ENCODE data around the gene TNFSF10.
"Not testable (repeated sequence)": the region's sequence is repeated elsewhere in the genome, so short reads cannot be mapped to it uniquely, and the experiment has no call there.

TNFSF10 gene

GRCh38 chr3:172544404-172544803 is 21.2 kb upstream of the TNFSF10 start:
- DNase-seq (ENCODE audit: low read depth in 1 of 2, low spot score in 1 of 2), result no peak

- DNase-seq (ENCODE audit: low read depth in 1 of 2, low spot score in 1 of 2), result no peak
Measured at GRCh38 chr3:172543884-172544283, 20.7 kb upstream of the TNFSF10 start.

- no peak for DNase-seq (ENCODE audit: low read depth in 1 of 2, low spot score in 1 of 2)
Measured at GRCh38 chr3:172543419-172543818, 20.2 kb upstream of the TNFSF10 start.

GRCh38 chr3:172542999-172543398 is 19.8 kb upstream of the TNFSF10 start:
- DNase-seq (ENCODE audit: low read depth in 1 of 2, low spot score in 1 of 2), result no peak

GRCh38 chr3:172541945-172542488 is 18.8 kb upstream of the TNFSF10 start:
- no peak for DNase-seq (ENCODE audit: low read depth in 1 of 2, low spot score in 1 of 2)

GRCh38 chr3:172540049-172540448 is 16.8 kb upstream of the TNFSF10 start:
- DNase-seq (ENCODE audit: low read depth in 1 of 2, low spot score in 1 of 2), result no peak

- no peak for DNase-seq (ENCODE audit: low read depth in 1 of 2, low spot score in 1 of 2)
Measured at GRCh38 chr3:172539273-172539672, 16.0 kb upstream of the TNFSF10 start.

- DNase-seq (ENCODE audit: low read depth in 1 of 2, low spot score in 1 of 2), result no peak
Measured at GRCh38 chr3:172538368-172539151, 15.3 kb upstream of the TNFSF10 start.

GRCh38 chr3:172537507-172538158 is 14.4 kb upstream of the TNFSF10 start:
- DNase-seq (ENCODE audit: low read depth in 1 of 2, low spot score in 1 of 2), result no peak

GRCh38 chr3:172536993-172537419 is 13.8 kb upstream of the TNFSF10 start:
- no peak for DNase-seq (ENCODE audit: low read depth in 1 of 2, low spot score in 1 of 2)

GRCh38 chr3:172536505-172536904 is 13.3 kb upstream of the TNFSF10 start:
- no peak for DNase-seq (ENCODE audit: low read depth in 1 of 2, low spot score in 1 of 2)

GRCh38 chr3:172530566-172530965 is 7.3 kb upstream of the TNFSF10 start:
- no peak for DNase-seq (ENCODE audit: low read depth in 1 of 2, low spot score in 1 of 2)

- no peak for DNase-seq (ENCODE audit: low read depth in 1 of 2, low spot score in 1 of 2)
Measured at GRCh38 chr3:172530101-172530561, 6.9 kb upstream of the TNFSF10 start.

GRCh38 chr3:172528677-172529076 is 5.4 kb upstream of the TNFSF10 start:
- no peak for DNase-seq (ENCODE audit: low read depth in 1 of 2, low spot score in 1 of 2)

GRCh38 chr3:172527306-172527705 is 4.1 kb upstream of the TNFSF10 start:
- DNase-seq (ENCODE audit: low read depth in 1 of 2, low spot score in 1 of 2), result no peak

- DNase-seq (ENCODE audit: low read depth in 1 of 2, low spot score in 1 of 2), result no peak
Measured at GRCh38 chr3:172525116-172525613, 1.9 kb upstream of the TNFSF10 start.

GRCh38 chr3:172524611-172525010 is 1.4 kb upstream of the TNFSF10 start:
- no peak for DNase-seq (ENCODE audit: low read depth in 1 of 2, low spot score in 1 of 2)

GRCh38 chr3:172521837-172522726 is 1.1 kb downstream of the TNFSF10 start:
- not testable (repeated sequence) for DNase-seq (ENCODE audit: low read depth in 1 of 2, low spot score in 1 of 2)

GRCh38 chr3:172520301-172520831 is 2.9 kb downstream of the TNFSF10 start:
- no peak for DNase-seq (ENCODE audit: low read depth in 1 of 2, low spot score in 1 of 2)

- no peak for DNase-seq (ENCODE audit: low read depth in 1 of 2, low spot score in 1 of 2)
Measured at GRCh38 chr3:172519740-172520139, 3.5 kb downstream of the TNFSF10 start.
